Upper lobe of left lung (tissue), 6 donors: Measurements from ENCODE around the gene MED27. TPM values are rescaled to one million over a fixed set of nuclear protein-coding genes. Genes with fewer than 3 reads are reported as not detected.

ENCODE experiments used
- ATAC-seq, 2 donors: fragments of 200-7000 bp; cut with Tn5 transposase; one replicate each; pipeline ENCODE4 v1.9.1; 2022; ENCODE audit warnings: mild to moderate bottlenecking in 2 of 2, moderate library complexity in 2 of 2; ENCODE audit not compliant: low FRiP score in 2 of 2
- DNase-seq, 2 donors: peaks; one replicate each; pipeline ENCODE4 v3.0.0-alpha.2; 2019 to 2020
- H3K27ac ChIP-seq, 4 donors: fragments of 200-600 bp; sonication (generic); one replicate each; pipeline ENCODE4 v1.5.1; 2016 to 2019
- H3K27me3 ChIP-seq, 4 donors: fragments of 200-600 bp; sonication (generic); one replicate each; pipeline ENCODE4 v1.5.1; 2017 to 2019
- H3K36me3 ChIP-seq, 4 donors: fragments of 200-600 bp; sonication (generic); one replicate each; pipeline ENCODE4 v1.5.1; 2016 to 2019
- H3K4me1 ChIP-seq, 4 donors: fragments of 200-600 bp; sonication (generic); one replicate each; pipeline ENCODE4 v1.5.1; 2018 to 2019
- H3K4me3 ChIP-seq, 4 donors: fragments of 200-600 bp; sonication (generic); one replicate each; pipeline ENCODE4 v1.5.1; 2017 to 2019; ENCODE audit warnings: mild to moderate bottlenecking in 2 of 4, moderate library complexity in 1 of 4
- H3K9me3 ChIP-seq, 4 donors: fragments of 200-600 bp; sonication (generic); one replicate each; pipeline ENCODE4 v1.5.1; 2018 to 2019
- EP300 ChIP-seq, 4 donors: sonication (generic); formaldehyde crosslinking; IDR thresholded peaks; one replicate each; pipeline ENCODE4 v1.5.1; 2017; ENCODE audit warnings: antibody characterized with exemption in 4 of 4, control low read depth in 2 of 4
- POLR2A ChIP-seq, 4 donors: fragments of 450-650 bp; IDR thresholded peaks; one replicate each; pipeline ENCODE4 v1.5.1; 2016 to 2017; ENCODE audit warnings: antibody characterized with exemption in 4 of 4, mild to moderate bottlenecking in 2 of 4
- POLR2AphosphoS5 ChIP-seq, 2 donors: sonication (generic); formaldehyde crosslinking; IDR thresholded peaks; one replicate each; pipeline ENCODE4 v1.5.1; 2017; ENCODE audit warnings: antibody characterized with exemption in 2 of 2
- WGBS, 2 donors: methylation state at CpG; one replicate each; pipeline ENCODE4 v1.1.5; 2017 to 2018; 5-methylcytosine and 5-hydroxymethylcytosine counted together
- total RNA-seq, 6 donors: library from RNA; depleted of rRNA in 4 of 6; stranded (reverse); fragments of >200 nt in 4 of 6; gene quantifications; one replicate each; pipeline versions ENCODE4 v1.1.0 to v1.2.1, GENCODE V29; 2016 to 2021
- TF ChIP-seq, protein P1 (sequence below), 6 experiments: fragments of 450-650 bp in 4 of 6; fragments of 200-600 bp in 2 of 6; sonication (generic) in 2 of 6; IDR thresholded peaks; one replicate each; pipeline ENCODE4 v1.5.1; 2016 to 2019; ENCODE audit warnings: antibody characterized with exemption in 6 of 6
- donor health status: DM: no; HTN: no; CAD: no; lungs with moderate emphysema.
- donor health status: DM: no; HTN: yes; CAD: no; lungs with severe emphysema.

The MED27 gene
- total RNA-seq, 6 donors from 2014 or later, result 4.9 to 24.2 (median 17.1) TPM

DNA sequence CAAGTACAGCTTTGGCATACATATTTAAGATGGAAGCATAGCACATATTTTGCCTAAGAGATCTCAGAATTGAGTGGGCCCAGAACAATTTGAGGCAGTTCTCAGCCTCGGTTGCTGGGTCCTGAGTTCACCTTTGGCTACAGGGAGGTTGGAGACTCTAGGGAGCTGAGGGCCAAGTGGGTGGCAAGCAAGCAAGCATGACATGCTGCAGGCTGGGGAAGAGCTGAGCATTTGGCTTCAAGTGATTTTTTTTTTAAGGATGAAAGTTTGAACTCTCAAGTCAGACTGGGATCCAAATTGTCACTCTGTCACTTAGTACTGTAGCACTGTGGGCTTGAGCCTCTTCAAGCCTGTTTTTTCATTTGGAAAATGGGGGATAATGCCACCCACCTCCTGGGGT is 160.5 kb downstream of the MED27 start:
- Histone ChIP-seq H3K9me3 (no peaks in the 10 kb centered on the region), H3K27ac (no peak overlapping the region), H3K4me1 (no peaks in the 10 kb centered on the region), H3K27me3 (no peaks in the 10 kb centered on the region), H3K36me3 (no peaks in the 10 kb centered on the region), H3K4me3 (no peak overlapping the region)
- TF ChIP-seq EP300 (IDR thresholded peaks at IDR 0.05) (no peak), POLR2AphosphoS5 (IDR thresholded peaks at IDR 0.05) (no peak), POLR2A (IDR thresholded peaks at IDR 0.05) (no peak)
- TF ChIP-seq, protein P1, sequence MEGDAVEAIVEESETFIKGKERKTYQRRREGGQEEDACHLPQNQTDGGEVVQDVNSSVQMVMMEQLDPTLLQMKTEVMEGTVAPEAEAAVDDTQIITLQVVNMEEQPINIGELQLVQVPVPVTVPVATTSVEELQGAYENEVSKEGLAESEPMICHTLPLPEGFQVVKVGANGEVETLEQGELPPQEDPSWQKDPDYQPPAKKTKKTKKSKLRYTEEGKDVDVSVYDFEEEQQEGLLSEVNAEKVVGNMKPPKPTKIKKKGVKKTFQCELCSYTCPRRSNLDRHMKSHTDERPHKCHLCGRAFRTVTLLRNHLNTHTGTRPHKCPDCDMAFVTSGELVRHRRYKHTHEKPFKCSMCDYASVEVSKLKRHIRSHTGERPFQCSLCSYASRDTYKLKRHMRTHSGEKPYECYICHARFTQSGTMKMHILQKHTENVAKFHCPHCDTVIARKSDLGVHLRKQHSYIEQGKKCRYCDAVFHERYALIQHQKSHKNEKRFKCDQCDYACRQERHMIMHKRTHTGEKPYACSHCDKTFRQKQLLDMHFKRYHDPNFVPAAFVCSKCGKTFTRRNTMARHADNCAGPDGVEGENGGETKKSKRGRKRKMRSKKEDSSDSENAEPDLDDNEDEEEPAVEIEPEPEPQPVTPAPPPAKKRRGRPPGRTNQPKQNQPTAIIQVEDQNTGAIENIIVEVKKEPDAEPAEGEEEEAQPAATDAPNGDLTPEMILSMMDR (IDR thresholded peaks at IDR 0.05), result no peak
- no peak for ATAC-seq
- no peak for DNase-seq
- WGBS, 2 donors, result 95 to 100% methylated on average over 1 of the region's 1 CpG

DNA sequence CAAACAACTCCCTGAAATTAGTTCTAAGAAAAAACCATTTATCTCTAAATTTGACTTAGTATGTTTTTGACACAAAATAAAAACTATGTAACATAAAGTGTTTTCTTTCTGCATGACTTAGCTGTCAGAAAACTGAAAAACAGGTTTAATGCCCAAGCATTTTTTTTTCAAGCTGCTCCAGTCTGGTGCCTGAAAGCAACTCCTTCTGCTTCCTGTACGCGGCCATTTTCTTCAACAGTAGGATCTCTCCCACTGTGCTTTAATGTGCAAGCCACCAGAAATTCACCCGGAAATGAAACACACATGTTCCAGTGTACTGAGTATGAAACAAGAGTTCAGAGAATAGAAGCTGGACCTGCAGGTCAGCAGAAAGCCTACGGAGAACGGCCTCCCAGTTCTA is 161.2 kb downstream of the MED27 start:
- no peaks in the 10 kb centered on the region for H3K9me3 ChIP-seq
- H3K36me3 ChIP-seq, result no peaks in the 10 kb centered on the region
- no peaks in the 10 kb centered on the region for H3K4me1 ChIP-seq
- TF ChIP-seq, protein P1 (IDR thresholded peaks at IDR 0.05), result no peak
- TF ChIP-seq POLR2AphosphoS5 (IDR thresholded peaks at IDR 0.05) (no peak), EP300 (IDR thresholded peaks at IDR 0.05) (no peak), POLR2A (IDR thresholded peaks at IDR 0.05) (no peak)
- no peak overlapping the region for H3K4me3 ChIP-seq
- WGBS, 2 donors, result 88 to 94% methylated on average over 5 of the region's 5 CpGs
- H3K27ac ChIP-seq, result no peak overlapping the region
- no peak for DNase-seq
- ATAC-seq, result no peak
- no peaks in the 10 kb centered on the region for H3K27me3 ChIP-seq

DNA sequence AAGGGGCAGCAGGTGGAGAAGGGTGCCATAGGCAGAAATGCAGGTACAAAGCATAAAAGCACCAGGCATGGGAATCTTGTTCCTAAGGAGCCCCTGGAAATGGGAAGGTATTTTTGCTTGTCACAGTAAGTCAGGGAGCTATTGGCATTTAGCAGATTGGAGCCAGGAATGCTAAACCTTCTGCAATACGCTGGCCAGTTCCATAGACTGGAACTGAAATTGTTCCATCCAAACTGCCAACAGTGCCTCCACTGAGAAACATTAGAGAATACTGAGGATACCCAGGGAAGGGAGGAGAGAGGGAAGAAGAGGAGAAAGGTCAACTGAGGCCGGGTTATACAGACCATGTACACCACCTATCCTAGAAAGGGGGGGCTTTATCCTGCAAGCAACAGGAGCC is 162.7 kb downstream of the MED27 start:
- ATAC-seq, result no peak
- DNase-seq, result no peak

DNA sequence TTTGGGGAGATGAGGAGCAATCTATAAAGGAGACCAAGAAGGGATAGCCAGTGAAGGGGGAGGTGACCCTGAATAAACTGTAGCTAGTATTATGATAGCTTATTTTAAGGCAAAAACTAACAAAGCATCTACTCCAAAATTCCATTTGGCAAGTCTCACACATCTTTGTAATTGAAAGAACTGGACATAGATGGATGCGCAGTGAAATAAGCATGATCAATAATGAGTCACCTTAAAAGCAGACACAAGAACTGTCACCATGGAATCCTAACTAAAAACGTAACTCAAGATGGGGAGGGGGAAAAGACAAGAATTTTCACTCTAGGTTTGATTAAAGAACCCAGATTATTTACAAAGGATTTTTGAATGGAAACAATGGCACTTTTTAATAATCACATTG is 164.5 kb downstream of the MED27 start:
- no peaks in the 10 kb centered on the region for H3K36me3 ChIP-seq
- H3K27me3 ChIP-seq, result no peaks in the 10 kb centered on the region
- WGBS, 2 donors, result 95 to 98% methylated on average over 2 of the region's 2 CpGs
- no peak overlapping the region for H3K27ac ChIP-seq
- H3K4me3 ChIP-seq, result no peak overlapping the region
- no peaks in the 10 kb centered on the region for H3K4me1 ChIP-seq
- TF ChIP-seq EP300 (IDR thresholded peaks at IDR 0.05), result no peak
- no peak for TF ChIP-seq POLR2AphosphoS5 (IDR thresholded peaks at IDR 0.05)
- no peak for TF ChIP-seq POLR2A (IDR thresholded peaks at IDR 0.05)
- TF ChIP-seq, protein P1 (IDR thresholded peaks at IDR 0.05), result no peak
- H3K9me3 ChIP-seq, result no peaks in the 10 kb centered on the region
- no peak for DNase-seq
- no peak for ATAC-seq

More for the DNA sequence above, 162.7 kb downstream of the MED27 start:
- Histone ChIP-seq H3K36me3 (no peaks in the 10 kb centered on the region), H3K4me1 (no peaks in the 10 kb centered on the region), H3K9me3 (no peaks in the 10 kb centered on the region), H3K27me3 (no peaks in the 10 kb centered on the region), H3K4me3 (no peak overlapping the region), H3K27ac (no peak overlapping the region)
- 95 to 97% methylated on average over 2 of the region's 2 CpGs for WGBS, 2 donors
- no peak for TF ChIP-seq POLR2AphosphoS5 (IDR thresholded peaks at IDR 0.05)
- TF ChIP-seq EP300 (IDR thresholded peaks at IDR 0.05), result no peak
- TF ChIP-seq POLR2A (IDR thresholded peaks at IDR 0.05), result no peak
- TF ChIP-seq, protein P1 (IDR thresholded peaks at IDR 0.05), result no peak

DNA sequence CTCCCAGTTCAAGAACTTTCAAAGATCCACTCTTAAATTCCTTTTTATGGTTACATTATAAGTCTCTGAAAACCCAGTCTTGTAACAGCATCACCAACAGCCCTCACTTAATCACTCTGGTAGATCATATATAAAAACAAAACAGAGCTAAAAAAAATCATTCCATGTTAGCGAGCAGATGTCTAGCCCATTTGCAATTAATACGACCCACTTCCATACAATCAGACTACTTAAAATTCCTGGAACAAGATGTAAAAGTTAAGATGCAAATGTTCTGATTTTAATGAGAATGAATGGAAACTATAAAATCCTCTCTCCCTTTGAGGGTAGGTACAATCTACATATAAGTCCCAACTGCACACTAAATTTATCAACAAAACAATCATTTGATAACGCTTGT is 167.0 kb downstream of the MED27 start:
- 96 to 98% methylated on average over 3 of the region's 3 CpGs for WGBS, 2 donors

More for the DNA sequence above, 167.0 kb downstream of the MED27 start:
- Histone ChIP-seq H3K4me1 (peaks cover 0 to 3% (median 0%) of the 10 kb centered on the region in 4 donors), H3K36me3 (no peaks in the 10 kb centered on the region), H3K27ac (no peak overlapping the region), H3K4me3 (no peak overlapping the region), H3K27me3 (no peaks in the 10 kb centered on the region), H3K9me3 (no peaks in the 10 kb centered on the region)
- DNase-seq (no peak), ATAC-seq (no peak)
- TF ChIP-seq, protein P1 (IDR thresholded peaks at IDR 0.05), result no peak
- no peak for TF ChIP-seq EP300 (IDR thresholded peaks at IDR 0.05)
